Endodermal cell (in vitro differentiated cells): ENCODE data around the gene LRMDA. TPM values are rescaled to one million over a fixed set of nuclear protein-coding genes. Genes with fewer than 3 reads are reported as not detected.

Source experiments
- DNase-seq: peaks from one replicate; pipeline ENCODE4 v3.0.0-alpha.2; 2017
- H3K27ac ChIP-seq: 2 replicates; pipeline ENCODE4 v1.5.1; 2013; ENCODE audit warnings: mild to moderate bottlenecking, low read depth, low read length, moderate library complexity
- H3K27me3 ChIP-seq: 2 replicates; pipeline ENCODE4 v1.6.1; 2013; ENCODE audit warnings: mild to moderate bottlenecking, low read length, moderate library complexity; ENCODE audit not compliant: insufficient read depth, control insufficient read depth, poor library complexity, severe bottlenecking
- H3K36me3 ChIP-seq: 2 replicates; pipeline ENCODE4 v1.7.0; 2013; ENCODE audit warnings: mild to moderate bottlenecking, low read length, moderate library complexity; ENCODE audit not compliant: control insufficient read depth, insufficient read depth
- H3K4me1 ChIP-seq: one replicate; pipeline ENCODE4 v1.7.0; 2013; ENCODE audit warnings: low read length; ENCODE audit not compliant: control insufficient read depth, insufficient read depth
- H3K4me3 ChIP-seq: 2 replicates; pipeline ENCODE4 v1.5.1; 2013; ENCODE audit warnings: mild to moderate bottlenecking, low read length, moderate library complexity
- H3K9ac ChIP-seq: 2 replicates; pipeline ENCODE4 v1.6.1; 2013; ENCODE audit warnings: mild to moderate bottlenecking, low read length, moderate library complexity; ENCODE audit not compliant: poor library complexity, severe bottlenecking; ENCODE audit errors: extremely low read depth
- H3K9me3 ChIP-seq: 2 replicates; pipeline ENCODE4 v1.6.1; 2013; ENCODE audit warnings: mild to moderate bottlenecking, low read length, moderate library complexity; ENCODE audit not compliant: control insufficient read depth
- H3K27ac Mint-ChIP-seq: 2 replicates; pipeline ENCODE4 v1.8.0; 2020; ENCODE audit warnings: mixed read lengths
- H3K27me3 Mint-ChIP-seq: 2 replicates; pipeline ENCODE4 v1.8.0; 2021; ENCODE audit warnings: mild to moderate bottlenecking, mixed read lengths; ENCODE audit not compliant: insufficient read depth
- H3K36me3 Mint-ChIP-seq: 2 replicates; pipeline ENCODE4 v1.8.0; 2020; ENCODE audit warnings: low read depth, mixed read lengths
- H3K4me1 Mint-ChIP-seq: 2 replicates; pipeline ENCODE4 v1.8.0; 2020; ENCODE audit warnings: mixed read lengths
- H3K4me3 Mint-ChIP-seq: 2 replicates; pipeline ENCODE4 v1.8.0; 2020; ENCODE audit warnings: mild to moderate bottlenecking, moderate library complexity, mixed read lengths
- H3K9me3 Mint-ChIP-seq: 2 replicates; pipeline ENCODE4 v1.8.0; 2020; ENCODE audit warnings: mild to moderate bottlenecking, mixed read lengths
- WGBS, 2 experiments: methylation state at CpG; one replicate each; pipeline versions ENCODE4 v1.1.5 to v1.1.7; 2013; ENCODE audit warnings: missing lambda C conversion rate in 2 of 2, mixed read lengths in 1 of 2; ENCODE audit not compliant: insufficient coverage in 1 of 2, insufficient read length in 1 of 2; 5-methylcytosine and 5-hydroxymethylcytosine counted together
- total RNA-seq, 2 donors: library from RNA; stranded (reverse); fragmentation: NEBNext Ultra II Directional in 1 of 2; extraction: Animal tissue kit (Norgen Biotek cat#: 25700) in 1 of 2; gene quantifications; 2 replicates in 1 of 2; 3 replicates in 1 of 2; pipeline ENCODE4 v1.2.1, GENCODE V29; 2021
- TF ChIP-seq, protein P1 (sequence below): fragments of 200-600 bp; sonication (generic); conservative IDR thresholded peaks from 2 replicates; pipeline ENCODE4 v1.5.0; 2021; ENCODE audit warnings: antibody characterized with exemption, mild to moderate bottlenecking

Gene LRMDA
- total RNA-seq, 2 donors from 2014 or later = 1.7 to 5.1 TPM

- no peaks in the 10 kb centered on the region for H3K27me3 ChIP-seq
- Mint-ChIP-seq H3K36me3 (no peaks in the 10 kb centered on the region), H3K4me1 (peaks cover 30% of the 10 kb centered on the region), H3K4me3 (no peak overlapping the region), H3K27me3 (peaks cover 2% of the 10 kb centered on the region), H3K27ac (no peak overlapping the region), H3K9me3 (peaks cover 10% of the 10 kb centered on the region)
- H3K4me1 ChIP-seq = peaks cover under 1% of the 10 kb centered on the region
- no peak for DNase-seq
- H3K27ac ChIP-seq = peak overlapping the region; percentile 78
- H3K36me3 ChIP-seq = no peaks in the 10 kb centered on the region
- H3K9ac ChIP-seq = no peak overlapping the region
- peaks cover 18% of the 10 kb centered on the region for H3K9me3 ChIP-seq
- TF ChIP-seq, protein P1, sequence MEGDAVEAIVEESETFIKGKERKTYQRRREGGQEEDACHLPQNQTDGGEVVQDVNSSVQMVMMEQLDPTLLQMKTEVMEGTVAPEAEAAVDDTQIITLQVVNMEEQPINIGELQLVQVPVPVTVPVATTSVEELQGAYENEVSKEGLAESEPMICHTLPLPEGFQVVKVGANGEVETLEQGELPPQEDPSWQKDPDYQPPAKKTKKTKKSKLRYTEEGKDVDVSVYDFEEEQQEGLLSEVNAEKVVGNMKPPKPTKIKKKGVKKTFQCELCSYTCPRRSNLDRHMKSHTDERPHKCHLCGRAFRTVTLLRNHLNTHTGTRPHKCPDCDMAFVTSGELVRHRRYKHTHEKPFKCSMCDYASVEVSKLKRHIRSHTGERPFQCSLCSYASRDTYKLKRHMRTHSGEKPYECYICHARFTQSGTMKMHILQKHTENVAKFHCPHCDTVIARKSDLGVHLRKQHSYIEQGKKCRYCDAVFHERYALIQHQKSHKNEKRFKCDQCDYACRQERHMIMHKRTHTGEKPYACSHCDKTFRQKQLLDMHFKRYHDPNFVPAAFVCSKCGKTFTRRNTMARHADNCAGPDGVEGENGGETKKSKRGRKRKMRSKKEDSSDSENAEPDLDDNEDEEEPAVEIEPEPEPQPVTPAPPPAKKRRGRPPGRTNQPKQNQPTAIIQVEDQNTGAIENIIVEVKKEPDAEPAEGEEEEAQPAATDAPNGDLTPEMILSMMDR = no peak
- WGBS, 2 experiments = 93% methylated on average over 1 of the region's 1 CpG; no CpG with 5 or more reads in 1 of the 2 experiments
- no peak overlapping the region for H3K4me3 ChIP-seq
Observed at GRCh38 chr10:76302481-76302880, 871.1 kb downstream of the LRMDA start.

DNA sequence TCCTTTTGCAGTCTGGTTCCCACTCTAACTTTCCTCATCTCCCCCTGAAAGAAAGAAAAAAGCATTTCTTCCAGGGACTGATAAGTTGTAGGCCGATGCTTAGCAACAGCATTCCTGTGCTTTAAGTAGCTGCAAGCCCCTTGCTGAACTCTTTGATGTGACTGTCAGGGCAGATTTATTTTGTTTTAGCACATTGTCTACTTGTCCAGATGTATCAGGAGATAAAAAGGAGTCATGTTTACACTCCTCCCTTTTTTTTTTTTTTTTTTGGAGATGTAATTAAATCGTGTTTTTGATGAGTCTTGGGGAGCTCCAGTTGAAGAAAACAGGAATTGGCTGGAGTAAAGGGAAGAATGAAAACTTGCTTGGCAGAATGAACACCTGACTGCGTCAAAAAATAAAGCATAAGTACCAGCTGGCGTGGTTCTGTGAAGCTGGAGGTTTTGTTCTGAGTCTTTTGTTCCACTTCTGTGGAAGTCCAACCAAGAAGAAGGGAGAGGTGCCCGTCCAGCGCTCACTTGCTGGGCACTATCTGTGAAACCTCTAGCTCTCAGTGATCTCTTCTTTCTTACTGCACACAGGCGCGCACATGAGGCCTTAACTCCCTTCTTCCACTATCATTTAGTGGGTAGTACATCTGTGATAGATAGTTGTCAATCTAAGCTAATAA lies 871.7 kb downstream of the LRMDA start:
- 42 to 74% methylated on average over 2 to 7 of the region's 8 CpGs for WGBS, 2 experiments
- Histone ChIP-seq H3K4me1 (no peaks in the 10 kb centered on the region), H3K9ac (no peak overlapping the region), H3K36me3 (no peaks in the 10 kb centered on the region), H3K4me3 (no peak overlapping the region), H3K9me3 (peaks cover 18% of the 10 kb centered on the region), H3K27ac (peak overlapping the region; percentile 78), H3K27me3 (no peaks in the 10 kb centered on the region)
- H3K27ac Mint-ChIP-seq = no peak overlapping the region
- H3K4me1 Mint-ChIP-seq = peaks cover 23% of the 10 kb centered on the region
- peaks cover 10% of the 10 kb centered on the region for H3K9me3 Mint-ChIP-seq
- no peak overlapping the region for H3K4me3 Mint-ChIP-seq
- TF ChIP-seq, protein P1 = no peak
- no peak for DNase-seq
- peaks cover 2% of the 10 kb centered on the region for H3K27me3 Mint-ChIP-seq
- H3K36me3 Mint-ChIP-seq = no peaks in the 10 kb centered on the region

GRCh38 chr10:76303682-76304316 lies 872.4 kb downstream of the LRMDA start:
- H3K27ac ChIP-seq = peak overlapping the region; percentile 78
- no peak overlapping the region for H3K9ac ChIP-seq
- Mint-ChIP-seq H3K27ac (no peak overlapping the region), H3K27me3 (peaks cover 2% of the 10 kb centered on the region), H3K4me3 (no peak overlapping the region), H3K4me1 (peaks cover 26% of the 10 kb centered on the region), H3K36me3 (no peaks in the 10 kb centered on the region), H3K9me3 (peaks cover 10% of the 10 kb centered on the region)
- H3K4me1 ChIP-seq = no peaks in the 10 kb centered on the region
- DNase-seq = peak; percentile 90
- 2 to 29% methylated on average over 6 to 8 of the region's 8 CpGs for WGBS, 2 experiments
- TF ChIP-seq, protein P1 = peak; percentile 86
- no peaks in the 10 kb centered on the region for H3K27me3 ChIP-seq
- no peaks in the 10 kb centered on the region for H3K36me3 ChIP-seq
- H3K4me3 ChIP-seq = no peak overlapping the region
- peaks cover 18% of the 10 kb centered on the region for H3K9me3 ChIP-seq
